GM12878 (cell line): ENCODE measurements around the gene KRT33A.

Experiments used
- BCL11A ChIP-seq: IDR thresholded peaks from 2 replicates; pipeline ENCODE4 v1.6.1; 2011; ENCODE audit warnings: low read depth, low read length
- CBX3 ChIP-seq: fragments of 200-600 bp; sonication (generic); IDR thresholded peaks from 2 replicates; pipeline ENCODE4 v1.6.1; 2016; ENCODE audit warnings: low read depth, borderline replicate concordance
- EGR1 ChIP-seq, 2 experiments: IDR thresholded peaks; 1 replicate in 1 of 2; 2 replicates in 1 of 2; pipeline ENCODE4 v1.6.1; 2011 to 2012; ENCODE audit warnings: low read depth in 2 of 2, low read length in 2 of 2, borderline replicate concordance in 1 of 2, mild to moderate bottlenecking in 1 of 2, moderate library complexity in 1 of 2
- ETV6 ChIP-seq, 2 experiments: fragments of 450-650 bp in 1 of 2; IDR thresholded peaks in 1 of 2; conservative IDR thresholded peaks in 1 of 2; 2 replicates each; pipeline ENCODE4 v1.6.1; 2014; ENCODE audit warnings: antibody characterized with exemption in 1 of 2, borderline replicate concordance in 1 of 2, low read depth in 1 of 2, mild to moderate bottlenecking in 1 of 2, moderate library complexity in 1 of 2
- POLR2A ChIP-seq: IDR thresholded peaks from 2 replicates; pipeline ENCODE4 v1.6.1; 2011; ENCODE audit warnings: low read depth, mild to moderate bottlenecking, low read length
- YBX1 ChIP-seq: fragments of 450-650 bp; IDR thresholded peaks from 2 replicates; pipeline ENCODE4 v1.6.1; 2016; ENCODE audit warnings: antibody characterized with exemption

GRCh38 chr17:41304091-41304490, 46.5 kb downstream of the KRT33A start:
- TF ChIP-seq YBX1 = no peak
- TF ChIP-seq CBX3 = no peak
- TF ChIP-seq ETV6 (conservative IDR thresholded peaks at IDR 0.05 in 1 of 2, IDR thresholded peaks at IDR 0.05 in 1 of 2; ENCODE audit: borderline replicate concordance in 1 of 2, low read depth in 1 of 2) = no peak
- no peak for TF ChIP-seq POLR2A
- no peak for TF ChIP-seq EGR1 (IDR thresholded peaks at IDR 0.05; ENCODE audit: borderline replicate concordance in 1 of 2, low read depth in 2 of 2, low read length in 2 of 2)
- no peak for TF ChIP-seq BCL11A
